NCI-H128 (cell line): ENCODE measurements around the gene GOSR1.
"Not testable (repeated sequence)": the region's sequence is repeated elsewhere in the genome, so short reads cannot be mapped to it uniquely, and the experiment has no call there.

Experiments used
- DNase-seq: peaks from one replicate; lab custom pipeline; 2025; ENCODE audit not compliant: unreplicated experiment; lab: John Stamatoyannopoulos, UW

The GOSR1 gene

GRCh38 chr17:30560117-30561026 is 83.2 kb downstream of the GOSR1 start:
- DNase-seq = not testable (repeated sequence)

DNA sequence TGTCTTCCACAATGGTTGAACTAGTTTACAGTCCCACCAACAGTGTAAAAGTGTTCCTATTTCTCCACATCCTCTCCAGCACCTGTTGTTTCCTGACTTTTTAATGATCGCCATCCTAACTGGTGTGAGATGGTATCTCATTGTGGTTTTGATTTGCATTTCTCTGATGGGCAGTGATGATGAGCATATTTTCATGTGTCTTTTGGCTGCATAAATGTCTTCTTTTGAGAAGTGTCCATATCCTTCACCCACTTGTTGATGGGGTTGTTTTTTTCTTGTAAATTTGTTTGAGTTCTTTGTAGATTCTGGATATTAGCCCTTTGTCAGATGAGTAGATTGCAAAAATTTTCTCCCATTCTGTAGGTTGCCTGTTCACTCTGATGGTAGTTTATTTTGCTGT is 84.6 kb downstream of the GOSR1 start:
- not testable (repeated sequence) for DNase-seq

DNA sequence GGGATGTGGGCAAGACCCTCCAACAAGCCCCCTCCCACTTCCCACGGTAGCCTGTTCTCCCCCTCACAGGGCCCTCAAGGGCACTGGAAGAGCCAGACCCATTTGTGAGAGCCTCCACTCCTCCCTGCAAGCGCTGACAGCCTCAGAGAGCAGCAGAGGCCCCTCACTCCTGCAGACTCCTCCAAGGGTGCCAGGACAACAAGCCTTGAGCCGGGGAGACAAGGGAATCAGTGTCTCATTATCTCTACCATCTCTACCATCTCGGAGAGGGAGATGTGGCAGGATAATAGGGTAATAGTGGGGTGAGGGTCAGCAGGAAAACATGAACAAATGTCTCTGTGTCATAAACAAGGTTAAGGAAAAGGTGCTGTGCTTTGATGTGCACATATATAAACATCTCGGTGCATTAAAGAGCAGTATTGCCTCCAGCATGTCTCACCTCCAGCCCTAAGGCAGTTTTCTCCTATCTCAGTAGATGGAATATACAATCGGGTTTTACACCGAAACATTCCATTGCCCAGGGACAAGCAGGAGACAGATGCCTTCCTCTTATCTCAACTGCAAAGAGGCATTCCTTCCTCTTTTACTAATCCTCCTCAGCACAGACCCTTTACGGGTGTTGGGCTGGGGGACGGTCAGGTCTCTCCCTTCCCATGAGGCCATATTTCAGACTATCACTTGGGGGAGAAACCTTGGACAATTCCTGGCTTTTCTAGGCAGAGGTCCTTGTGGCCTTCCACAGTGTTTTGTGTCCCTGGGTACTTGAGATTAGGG is 86.1 kb downstream of the GOSR1 start:
- DNase-seq = not testable (repeated sequence)

DNA sequence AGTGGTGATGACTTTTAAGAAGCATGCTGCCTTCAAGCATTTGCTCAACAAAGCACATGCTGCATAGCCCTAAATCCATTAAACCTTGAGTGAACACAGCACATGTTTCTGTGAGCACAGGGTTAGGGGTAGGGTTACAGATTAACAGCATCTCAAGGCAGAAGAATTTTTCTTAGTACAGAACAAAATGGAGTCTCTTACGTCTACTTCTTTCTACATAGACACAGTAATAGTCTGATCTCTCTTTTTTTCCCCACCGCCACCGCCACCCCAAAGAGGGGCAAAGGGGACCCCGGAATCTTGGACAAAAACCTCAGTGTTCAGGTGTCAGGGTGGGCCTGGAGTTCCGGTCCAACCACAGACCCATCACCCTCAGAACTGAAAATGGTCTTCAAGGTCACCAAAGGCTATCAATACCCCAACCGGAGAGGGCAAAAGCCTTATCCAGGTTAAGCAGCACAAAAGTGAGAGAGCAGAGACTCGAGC is 86.7 kb downstream of the GOSR1 start:
- not testable (repeated sequence) for DNase-seq

GRCh38 chr17:30564422-30565072 is 87.3 kb downstream of the GOSR1 start:
- DNase-seq = not testable (repeated sequence)

DNA sequence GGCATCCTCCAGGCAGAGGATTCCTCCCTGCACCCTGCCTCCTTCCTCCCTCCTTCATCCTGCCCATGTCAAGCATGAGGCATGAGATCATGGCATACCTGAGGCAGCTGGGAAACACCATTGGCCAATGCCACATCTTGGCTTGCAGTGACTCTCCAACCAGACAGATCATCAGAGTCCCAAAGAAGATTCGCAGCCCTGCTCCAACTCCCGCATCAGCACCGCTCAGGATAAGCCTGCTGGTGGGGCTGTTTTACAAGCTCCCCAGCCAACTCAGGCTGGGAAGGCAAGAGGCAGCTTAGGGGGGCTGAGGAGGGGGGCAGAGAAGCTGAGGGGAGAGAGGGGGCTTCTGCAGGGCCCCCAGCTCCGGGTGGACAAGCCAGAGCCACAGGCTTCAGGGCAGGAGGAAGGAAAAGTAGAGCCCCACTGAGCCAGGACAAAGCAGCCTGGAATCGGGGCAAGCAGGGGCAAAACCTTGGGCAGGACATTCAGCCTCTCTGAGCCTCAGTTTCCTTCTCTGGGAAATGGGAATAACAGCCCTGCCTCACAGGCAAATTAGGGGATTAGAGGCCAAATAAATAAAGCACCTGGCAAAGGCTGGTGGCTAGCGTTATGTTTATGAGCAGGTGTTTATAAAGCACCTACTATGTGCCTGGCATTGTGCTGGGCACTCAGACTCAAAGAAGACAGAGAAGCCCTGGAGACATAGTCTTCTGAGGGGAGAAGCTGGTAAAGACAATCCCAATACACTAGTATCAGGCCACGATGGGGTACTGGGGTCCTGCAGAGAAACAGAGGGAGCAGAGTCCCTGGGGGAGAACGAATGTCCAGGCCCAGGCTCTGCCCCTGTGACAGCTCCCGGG is 88.1 kb downstream of the GOSR1 start:
- no peak for DNase-seq

- DNase-seq = not testable (repeated sequence)
Measured at GRCh38 chr17:30566104-30566503, 88.9 kb downstream of the GOSR1 start.

DNA sequence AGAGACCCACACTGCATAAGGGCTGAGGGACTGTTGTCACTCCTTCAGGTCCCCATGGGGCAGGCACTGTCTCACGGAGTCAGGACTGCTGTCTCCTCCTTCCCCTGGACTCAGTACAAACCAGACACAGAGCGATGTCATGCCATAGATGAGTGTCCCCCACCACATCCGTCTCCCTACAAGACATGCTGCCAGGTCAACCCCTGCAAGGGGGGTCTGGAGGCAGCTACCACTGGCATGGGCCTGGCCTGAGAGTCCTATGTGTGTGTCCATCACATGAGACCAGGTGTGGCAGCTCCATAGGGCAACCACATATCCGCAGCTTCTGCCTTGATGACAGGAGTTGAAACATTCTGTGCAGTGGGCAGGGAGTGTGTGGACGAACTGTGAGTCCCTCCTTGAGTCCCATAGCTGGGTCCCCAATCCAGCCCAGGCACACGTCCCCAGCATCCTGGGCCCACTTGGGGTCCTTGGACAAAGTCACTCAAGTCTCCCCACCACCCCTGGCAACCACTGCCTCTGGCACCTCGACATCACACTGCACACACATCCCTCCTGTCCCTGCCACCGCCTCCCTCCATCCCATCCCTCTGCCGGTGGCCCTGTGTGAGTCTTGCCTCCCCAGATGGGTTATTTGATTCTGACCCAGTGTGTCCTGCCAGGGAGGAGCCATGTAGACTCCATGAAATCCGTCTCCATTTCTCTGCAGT is 89.5 kb downstream of the GOSR1 start:
- not testable (repeated sequence) for DNase-seq

GRCh38 chr17:30567231-30568116 is 90.3 kb downstream of the GOSR1 start:
- DNase-seq = no peak

DNA sequence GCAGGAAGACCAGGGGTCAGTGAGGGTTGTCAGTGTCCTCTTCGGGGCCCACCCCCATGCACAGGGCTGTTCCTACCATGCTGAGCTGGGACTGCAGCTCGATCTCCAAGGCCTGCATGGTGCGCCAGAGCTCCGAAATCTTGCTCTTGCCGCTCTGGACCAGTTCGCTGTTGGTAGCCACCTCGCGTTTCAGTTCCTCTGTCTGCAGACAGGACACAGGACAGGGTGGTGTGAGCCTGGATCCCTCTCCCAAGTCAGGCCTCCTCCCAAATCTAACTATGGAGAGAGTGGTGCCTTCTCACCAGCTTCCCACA is 90.9 kb downstream of the GOSR1 start:
- no peak for DNase-seq

DNA sequence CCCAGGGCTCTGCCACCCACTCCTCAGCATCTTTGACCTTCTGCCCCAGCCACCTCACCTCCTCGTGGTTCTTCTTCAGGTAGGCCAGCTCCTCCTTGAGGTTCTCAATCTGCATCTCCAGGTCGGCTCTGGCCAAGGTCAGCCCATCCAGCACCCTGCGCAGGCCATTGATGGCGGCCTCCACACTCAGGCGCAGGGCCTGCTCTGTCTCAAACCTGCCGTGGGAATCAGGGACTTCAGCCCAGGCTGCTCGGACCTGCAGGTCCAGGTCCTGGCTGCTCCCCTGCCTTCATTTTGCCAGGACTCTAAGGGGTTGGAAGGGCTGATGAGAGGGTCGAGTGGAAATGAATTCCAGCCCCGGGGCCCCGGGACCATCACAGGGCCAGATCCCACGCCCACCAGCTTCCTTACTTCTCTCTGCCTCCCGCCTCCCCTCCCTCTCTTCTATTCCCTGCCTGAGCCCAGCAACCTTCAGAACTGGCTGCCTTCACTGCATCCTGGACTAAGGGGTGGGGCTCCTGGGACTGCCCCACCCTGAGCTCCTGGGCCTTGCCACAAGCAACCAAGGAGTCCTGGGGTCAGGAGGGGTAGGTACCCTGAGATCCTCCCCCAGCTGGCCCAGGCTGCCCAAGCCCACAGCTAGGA is 92.4 kb downstream of the GOSR1 start:
- DNase-seq = not testable (repeated sequence)

DNA sequence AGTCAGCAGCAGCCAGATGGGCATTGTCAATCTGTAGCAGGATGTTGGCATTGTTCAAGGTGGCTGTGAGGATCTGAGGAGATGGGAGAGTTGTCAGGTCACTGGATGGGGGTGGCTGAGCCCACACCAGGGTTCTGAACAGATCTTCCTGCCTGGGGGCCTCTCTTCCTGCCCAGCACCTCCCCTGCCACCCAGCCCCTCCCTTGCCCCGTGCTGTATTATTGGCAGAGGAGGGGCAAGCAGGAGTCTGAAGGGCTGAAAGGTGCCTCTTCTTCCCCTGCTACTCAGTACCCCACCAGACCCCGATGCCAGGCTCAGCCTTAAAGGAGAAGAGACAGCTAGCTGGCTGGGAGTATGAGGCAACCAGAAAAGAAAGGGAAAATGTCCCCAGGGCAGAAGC is 93.0 kb downstream of the GOSR1 start:
- DNase-seq = no peak

DNA sequence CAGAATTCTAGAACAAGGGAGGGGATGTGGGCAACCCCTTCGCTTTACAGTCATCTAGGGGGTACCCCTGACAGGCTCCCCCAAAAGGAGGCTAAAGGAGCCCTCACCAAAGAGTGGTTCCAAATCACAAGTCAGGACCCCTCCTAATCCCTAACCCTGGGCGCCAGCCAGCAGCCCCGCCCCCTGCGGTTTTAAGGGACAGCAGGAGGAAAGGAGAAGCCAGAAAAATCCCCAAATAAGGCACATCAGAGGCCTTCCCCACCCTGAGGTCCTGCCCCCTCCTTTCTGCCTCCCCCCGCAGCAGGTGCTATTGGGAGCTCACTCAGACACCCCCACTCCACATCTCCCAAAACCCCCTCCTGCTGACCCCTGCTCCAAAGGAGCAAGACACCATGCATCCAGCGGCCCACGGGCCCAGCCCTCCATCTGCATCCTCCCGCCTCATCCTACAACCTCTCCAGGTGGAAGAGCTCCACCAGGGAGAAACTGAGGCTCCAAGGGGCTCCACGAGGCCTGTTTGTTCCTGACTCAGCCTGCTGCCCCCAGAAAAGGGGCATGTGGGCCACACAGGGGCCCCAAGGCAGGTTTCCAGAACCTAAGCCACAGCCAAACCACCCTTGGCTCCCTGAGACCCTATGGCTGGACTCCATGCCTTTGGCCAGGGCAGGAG is 93.5 kb downstream of the GOSR1 start:
- no peak for DNase-seq

- not testable (repeated sequence) for DNase-seq
Measured at GRCh38 chr17:30571404-30571803, 94.2 kb downstream of the GOSR1 start.

DNA sequence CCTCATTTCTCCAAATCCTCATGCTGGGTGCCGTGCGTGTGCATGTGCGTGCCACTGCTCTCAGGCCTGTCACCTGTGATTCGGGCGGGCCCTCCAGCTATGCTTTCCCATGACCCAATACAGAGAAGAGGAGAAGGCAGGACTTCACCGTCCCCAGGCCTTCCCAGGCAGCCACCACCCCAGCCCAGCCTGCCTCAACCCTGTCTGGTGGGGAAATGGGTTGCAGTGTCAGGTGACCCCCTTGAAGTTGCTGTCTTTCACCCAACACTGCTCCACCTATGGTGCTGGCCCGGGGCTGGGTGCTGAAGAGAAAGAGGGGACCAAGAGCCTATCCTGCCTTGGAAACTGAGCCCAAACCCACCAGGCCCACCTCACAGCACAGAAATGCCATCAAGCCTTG is 94.7 kb downstream of the GOSR1 start:
- no peak for DNase-seq

GRCh38 chr17:30572651-30573554 is 95.7 kb downstream of the GOSR1 start:
- not testable (repeated sequence) for DNase-seq
